HCT116 (cell line): ENCODE measurements around the gene PRKCA. TPM values are rescaled to one million over a fixed set of nuclear protein-coding genes. Genes with fewer than 3 reads are reported as not detected.

Experiments
- ATAC-seq: fragments of 200-7000 bp; cut with Tn5 transposase; 2 replicates; pipeline ENCODE4 v1.9.1; 2020; ENCODE audit warnings: mild to moderate bottlenecking, moderate library complexity
- BruUV-seq: library from RNA; stranded (reverse); fragments of 400-500 nt; replicated peaks from 2 replicates; lab custom pipeline; 2021; lab: Mats Ljungman, UMichigan
- CTCF ChIA-PET: fragments of 300-600 bp; sonication (Branson Sonifier 250); formaldehyde crosslinking; loops from one replicate; lab custom pipeline; 2021; ENCODE audit warnings: antibody characterized with exemption; lab: Charles Lee
- POLR2A ChIA-PET: fragments of 300-600, 350-600 bp; sonication (Branson Sonifier 250); formaldehyde crosslinking; loops from one replicate; lab custom pipeline; 2021; ENCODE audit warnings: antibody characterized with exemption; lab: Charles Lee
- RAD21 ChIA-PET, 2 experiments: fragments of 300-600 bp; sonication (Branson Sonifier 250); formaldehyde crosslinking; loops; one replicate each; lab custom pipeline; 2023; ENCODE audit warnings: low total read pairs in 2 of 2; ENCODE audit not compliant: uncharacterized antibody in 2 of 2, unreplicated experiment in 2 of 2, low non-redundant PET in 1 of 2; lab: Charles Lee
- DNase-seq: peaks from one replicate; pipeline ENCODE4 v3.0.0-alpha.2; 2010; ENCODE audit warnings: low read depth, low spot score
- H2AFZ ChIP-seq: fragments of 200-600 bp; shearing (Covaris generic), sonication (generic); 2 replicates; pipeline ENCODE4 v1.6.1; 2017; ENCODE audit warnings: low read depth, mixed run types, mixed read lengths, antibody characterized with exemption, low read length; ENCODE audit not compliant: poor library complexity, severe bottlenecking
- H3K27ac ChIP-seq: 2 replicates; pipeline ENCODE4 v1.5.1; 2012; ENCODE audit warnings: low read depth, low read length
- H3K27me3 ChIP-seq: fragments of 200-600 bp; sonication (generic); 2 replicates; pipeline ENCODE4 v1.6.1; 2016; ENCODE audit warnings: mixed run types, low read length, mixed read lengths; ENCODE audit not compliant: insufficient read depth
- H3K36me3 ChIP-seq, 2 experiments: fragments of 200-500 bp in 1 of 2; fragments of 200-600 bp in 1 of 2; sonication (Bioruptor generic) in 1 of 2; sonication (generic) in 1 of 2; 2 replicates each; pipeline versions ENCODE4 v1.5.1 to v1.6.1; 2014 to 2016; ENCODE audit warnings: low read length in 2 of 2, inconsistent platforms in 1 of 2, mixed read lengths in 1 of 2, mixed run types in 1 of 2; ENCODE audit not compliant: insufficient read depth in 2 of 2, control insufficient read depth in 1 of 2
- H3K4me1 ChIP-seq, 2 experiments: fragments of 200-600 bp in 1 of 2; sonication (generic) in 1 of 2; 2 replicates each; pipeline versions ENCODE4 v1.5.1 to v1.6.1; 2012 to 2017; ENCODE audit warnings: low read length in 2 of 2, inconsistent platforms in 1 of 2, mild to moderate bottlenecking in 1 of 2, mixed read lengths in 1 of 2, mixed run types in 1 of 2, moderate library complexity in 1 of 2; ENCODE audit not compliant: insufficient read depth in 2 of 2, control insufficient read depth in 1 of 2
- H3K4me2 ChIP-seq: fragments of 200-600 bp; sonication (generic); 2 replicates; pipeline ENCODE4 v1.6.1; 2017; ENCODE audit warnings: mixed run types, low read length, mixed read lengths
- H3K4me3 ChIP-seq, 2 experiments: fragments of 200-600 bp in 1 of 2; sonication (generic) in 1 of 2; replicated peaks in 1 of 2; 2 replicates each; pipeline ENCODE4 v1.5.1; 2011 to 2016; ENCODE audit warnings: low read length in 2 of 2, control low read depth in 1 of 2, low read depth in 1 of 2, mild to moderate bottlenecking in 1 of 2, mixed read lengths in 1 of 2, mixed run types in 1 of 2
- H3K79me2 ChIP-seq: fragments of 200-600 bp; sonication (generic); 2 replicates; pipeline ENCODE4 v1.6.1; 2017; ENCODE audit warnings: mild to moderate bottlenecking, mixed run types, low read length, moderate library complexity, mixed read lengths; ENCODE audit not compliant: insufficient read depth
- H3K9ac ChIP-seq: fragments of 200-600 bp; sonication (generic); 2 replicates; pipeline ENCODE4 v1.6.1; 2016; ENCODE audit warnings: low read length, mixed read lengths
- H3K9me2 ChIP-seq: fragments of 200-600 bp; sonication (generic), shearing (Covaris generic); 2 replicates; pipeline ENCODE4 v1.6.1; 2017; ENCODE audit warnings: mixed run types, mild to moderate bottlenecking, moderate library complexity; ENCODE audit not compliant: insufficient read depth
- H3K9me3 ChIP-seq, 2 experiments: fragments of 200-500 bp in 1 of 2; fragments of 200-600 bp in 1 of 2; sonication (Bioruptor generic) in 1 of 2; sonication (generic) in 1 of 2; 2 replicates each; pipeline ENCODE4 v1.6.1; 2014 to 2017; ENCODE audit warnings: low read length in 2 of 2, mixed read lengths in 2 of 2, inconsistent platforms in 1 of 2, low read depth in 1 of 2, mild to moderate bottlenecking in 1 of 2, mixed run types in 1 of 2, moderate library complexity in 1 of 2; ENCODE audit not compliant: control insufficient read depth in 1 of 2, insufficient read depth in 1 of 2
- H4K20me1 ChIP-seq: fragments of 200-600 bp; sonication (generic), shearing (Covaris generic); 2 replicates; pipeline ENCODE4 v1.6.1; 2017; ENCODE audit warnings: mixed run types, mild to moderate bottlenecking, moderate library complexity; ENCODE audit not compliant: insufficient read depth
- EGR1 ChIP-seq: IDR thresholded peaks from 2 replicates; pipeline ENCODE4 v1.6.1; 2012; ENCODE audit warnings: low read depth
- ELF1 ChIP-seq: IDR thresholded peaks from 2 replicates; pipeline ENCODE4 v1.6.1; 2012; ENCODE audit warnings: low read depth, borderline replicate concordance
- EZH2 ChIP-seq: fragments of 200-600 bp; sonication (generic); IDR thresholded peaks from 2 replicates; pipeline ENCODE4 v1.6.1; 2017; ENCODE audit warnings: antibody characterized with exemption, mixed run types
- EZH2phosphoT487 ChIP-seq: fragments of 200-600 bp; IDR thresholded peaks from 2 replicates; pipeline ENCODE4 v1.6.1; 2018; ENCODE audit warnings: antibody characterized with exemption, borderline replicate concordance
- FOSL1 ChIP-seq: IDR thresholded peaks from 2 replicates; pipeline ENCODE4 v1.6.1; 2012; ENCODE audit warnings: low read depth
- JUND ChIP-seq: IDR thresholded peaks from 2 replicates; pipeline ENCODE4 v1.6.1; 2012
- MAX ChIP-seq: IDR thresholded peaks from 2 replicates; pipeline ENCODE4 v1.6.1; 2012
- SIN3A ChIP-seq: IDR thresholded peaks from 2 replicates; pipeline ENCODE4 v1.6.1; 2012; ENCODE audit warnings: low read depth
- SP1 ChIP-seq: IDR thresholded peaks from 2 replicates; pipeline ENCODE4 v1.6.1; 2012; ENCODE audit warnings: low read depth
- ZFX ChIP-seq: fragments of 450-650 bp; IDR thresholded peaks from 2 replicates; pipeline ENCODE4 v1.6.1; 2017
- ZNF274 ChIP-seq: fragments of 200-500 bp; sonication (Bioruptor generic); IDR thresholded peaks from 2 replicates; pipeline ENCODE4 v1.6.1; 2014; ENCODE audit warnings: mild to moderate bottlenecking, low read depth, low read length, inconsistent platforms
- intact Hi-C: fragments of 100-400 bp; cut with micrococcal nuclease; formaldehyde crosslinking; loops from 2 replicates; pipeline ENCODE4 v1.10.0; 2022
- total RNA-seq: library from RNA; stranded (reverse); gene quantifications from one replicate; pipeline ENCODE4 v1.2.1, GENCODE V29; 2021; ENCODE audit not compliant: unreplicated experiment

Gene PRKCA
- total RNA-seq, 1 experiment from 2014 or later = 18.8 TPM

- Histone ChIP-seq H3K79me2 (no peaks in the 10 kb centered on the region), H3K9ac (no peak overlapping the region), H3K4me1 (peaks cover 0 to 10% of the 10 kb centered on the region in 2 experiments; a peak in 2 of 4 replicates), H3K4me2 (no peak overlapping the region), H3K4me3 (no peak overlapping the region)
- no peak for DNase-seq
- RAD21 ChIA-PET = no interaction called here
- TF ChIP-seq SIN3A (no peak), EZH2phosphoT487 (no peak), EGR1 (no peak), ELF1 (no peak), ZNF274 (no peak), EZH2 (no peak), MAX (no peak), SP1 (no peak), ZFX (no peak), JUND (no peak), FOSL1 (no peak)
- TF ChIP-seq, all 23 proteins: peak for 0
- Histone ChIP-seq H3K27me3 (no peaks in the 10 kb centered on the region), H3K9me3 (no peaks in the 10 kb centered on the region), H3K27ac (no peak overlapping the region), H2AFZ (no peak overlapping the region), H3K9me2 (no peaks in the 10 kb centered on the region), H3K36me3 (no peaks in the 10 kb centered on the region), H4K20me1 (no peaks in the 10 kb centered on the region)
- ATAC-seq = no peak
- ChIA-PET POLR2A (no interaction called here), CTCF (no interaction called here)
- BruUV-seq = no TSS peak
- intact Hi-C loops = no loop called here
Measured at GRCh38 chr17:66412857-66413558, 110.6 kb downstream of the PRKCA start.
